Transverse colon (tissue), 4 donors: ENCODE data around the gene DDX4.

ENCODE experiments used
- EP300 ChIP-seq: sonication (generic); formaldehyde crosslinking; IDR thresholded peaks from one replicate; pipeline ENCODE4 v1.6.1; 2017; ENCODE audit warnings: antibody characterized with exemption, low read depth
- POLR2A ChIP-seq: fragments of 450-650 bp; IDR thresholded peaks from one replicate; pipeline ENCODE4 v1.6.1; 2016; ENCODE audit warnings: antibody characterized with exemption, mild to moderate bottlenecking, moderate library complexity
- POLR2AphosphoS5 ChIP-seq, 3 donors: sonication (generic); formaldehyde crosslinking; IDR thresholded peaks; one replicate each; pipeline ENCODE4 v1.6.1; 2016; ENCODE audit warnings: antibody characterized with exemption in 3 of 3
- TF ChIP-seq, protein P1 (sequence below), 5 experiments: fragments of 200-600 bp in 3 of 5; fragments of 450-650 bp in 2 of 5; sonication (generic) in 3 of 5; IDR thresholded peaks; 1 replicate in 2 of 5; 2 replicates in 3 of 5; pipeline ENCODE4 v1.5.1; 2016 to 2017; ENCODE audit warnings: antibody characterized with exemption in 5 of 5, inconsistent platforms in 3 of 5, mild to moderate bottlenecking in 2 of 5, moderate library complexity in 1 of 5

DNA sequence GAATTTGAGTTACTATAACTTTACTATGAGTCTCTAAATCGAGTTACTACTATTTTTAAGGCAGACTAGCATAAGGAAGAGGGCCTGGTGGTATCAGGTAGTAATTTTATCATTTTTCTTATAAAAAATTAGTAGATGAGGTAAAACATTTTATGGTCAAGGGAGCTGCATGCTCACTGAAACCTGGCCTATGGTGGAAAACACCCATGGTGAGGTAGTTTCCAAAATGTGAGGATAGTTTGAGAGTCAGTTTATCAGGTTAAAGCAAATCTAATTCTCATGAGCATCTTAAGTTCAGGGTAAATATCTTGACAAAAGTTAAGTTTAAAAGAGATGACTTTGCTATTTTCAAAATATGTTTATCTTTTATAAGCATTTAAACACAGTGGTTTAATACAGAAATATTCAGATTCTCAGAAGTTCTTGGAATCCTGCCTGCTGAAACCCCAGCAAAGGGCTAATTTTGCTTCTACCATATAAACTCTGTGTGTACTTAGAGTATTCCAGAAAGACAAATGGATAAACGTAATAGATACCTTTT is 10.0 kb downstream of the DDX4 start:
- TF ChIP-seq, protein P1, sequence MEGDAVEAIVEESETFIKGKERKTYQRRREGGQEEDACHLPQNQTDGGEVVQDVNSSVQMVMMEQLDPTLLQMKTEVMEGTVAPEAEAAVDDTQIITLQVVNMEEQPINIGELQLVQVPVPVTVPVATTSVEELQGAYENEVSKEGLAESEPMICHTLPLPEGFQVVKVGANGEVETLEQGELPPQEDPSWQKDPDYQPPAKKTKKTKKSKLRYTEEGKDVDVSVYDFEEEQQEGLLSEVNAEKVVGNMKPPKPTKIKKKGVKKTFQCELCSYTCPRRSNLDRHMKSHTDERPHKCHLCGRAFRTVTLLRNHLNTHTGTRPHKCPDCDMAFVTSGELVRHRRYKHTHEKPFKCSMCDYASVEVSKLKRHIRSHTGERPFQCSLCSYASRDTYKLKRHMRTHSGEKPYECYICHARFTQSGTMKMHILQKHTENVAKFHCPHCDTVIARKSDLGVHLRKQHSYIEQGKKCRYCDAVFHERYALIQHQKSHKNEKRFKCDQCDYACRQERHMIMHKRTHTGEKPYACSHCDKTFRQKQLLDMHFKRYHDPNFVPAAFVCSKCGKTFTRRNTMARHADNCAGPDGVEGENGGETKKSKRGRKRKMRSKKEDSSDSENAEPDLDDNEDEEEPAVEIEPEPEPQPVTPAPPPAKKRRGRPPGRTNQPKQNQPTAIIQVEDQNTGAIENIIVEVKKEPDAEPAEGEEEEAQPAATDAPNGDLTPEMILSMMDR (IDR thresholded peaks at IDR 0.05), result no peak
- TF ChIP-seq POLR2A (no peak), POLR2AphosphoS5 (IDR thresholded peaks at IDR 0.05) (no peak), EP300 (no peak)
